Measurements from ENCODE around the gene STON1.

- TF ChIP-seq CTCF (IDR thresholded peaks at IDR 0.05) (no peak), POLR2A (IDR thresholded peaks at IDR 0.05) (no peak)
Observed at GRCh38 chr2:48482313-48482712, 47.6 kb upstream of the STON1 start.
